IMR-90 (cell line): ENCODE results near the gene ATP11A. TPM values are rescaled to one million over a fixed set of nuclear protein-coding genes. Genes with fewer than 3 reads are reported as not detected.

Source experiments
- ATAC-seq: fragments of 200-7000 bp; cut with Tn5 transposase; 2 replicates; pipeline ENCODE4 v1.9.1; 2020; ENCODE audit warnings: low read depth, mild to moderate bottlenecking, moderate library complexity
- BruUV-seq: library from RNA; stranded (reverse); fragments of 400-500 nt; replicated peaks from 2 replicates; lab custom pipeline; 2021; lab: Mats Ljungman, UMichigan
- CTCF ChIA-PET: fragments of 300-600 bp; formaldehyde crosslinking; extraction: SDS; loops from one replicate; lab custom pipeline; 2021; ENCODE audit warnings: antibody characterized with exemption; lab: Yijun Ruan, JAX
- POLR2A ChIA-PET: fragments of 300-600 bp; sonication (Branson Sonifier 250); formaldehyde crosslinking; loops from one replicate; lab custom pipeline; 2022; ENCODE audit warnings: antibody characterized with exemption; ENCODE audit not compliant: unreplicated experiment; lab: Charles Lee
- DNase-seq: peaks from one replicate; pipeline ENCODE4 v3.0.0; 2013
- H2AFZ ChIP-seq: replicated peaks from 2 replicates; pipeline ENCODE3; 2013; ENCODE audit warnings: low read length, mild to moderate bottlenecking; ENCODE audit not compliant: poor library complexity
- H2AK5ac ChIP-seq: 2 replicates; pipeline ENCODE4 v1.6.1; 2013; ENCODE audit warnings: low read depth, low read length, inconsistent platforms
- H2AK9ac ChIP-seq: replicated peaks from 2 replicates; pipeline ENCODE3; 2013; ENCODE audit warnings: mild to moderate bottlenecking, low read depth, low read length, moderate library complexity; ENCODE audit not compliant: poor library complexity
- H2BK120ac ChIP-seq: 2 replicates; pipeline ENCODE4 v1.6.1; 2013; ENCODE audit warnings: low read depth, low read length, inconsistent platforms
- H2BK15ac ChIP-seq: 3 replicates; pipeline ENCODE4 v1.6.1; 2013; ENCODE audit warnings: low read depth, low read length, inconsistent platforms
- H2BK20ac ChIP-seq: 2 replicates; pipeline ENCODE4 v1.6.1; 2013; ENCODE audit warnings: low read depth, mild to moderate bottlenecking, inconsistent platforms, low read length, moderate library complexity
- H2BK5ac ChIP-seq: 2 replicates; pipeline ENCODE4 v1.6.1; 2013; ENCODE audit warnings: mild to moderate bottlenecking, low read depth, low read length, inconsistent platforms; ENCODE audit not compliant: poor library complexity, severe bottlenecking
- H3K14ac ChIP-seq: replicated peaks from 2 replicates; pipeline ENCODE4 v1.6.1; 2013; ENCODE audit warnings: low read depth, low read length, inconsistent platforms
- H3K18ac ChIP-seq: 2 replicates; pipeline ENCODE4 v1.6.1; 2013; ENCODE audit warnings: low read depth, low read length, control low read depth
- H3K23ac ChIP-seq: 2 replicates; pipeline ENCODE4 v1.6.1; 2013; ENCODE audit warnings: low read depth, low read length, inconsistent platforms
- H3K27ac ChIP-seq: 2 replicates; pipeline ENCODE4 v1.5.1; 2013; ENCODE audit warnings: mild to moderate bottlenecking, control low read depth, low read length; ENCODE audit not compliant: insufficient read depth
- H3K27me3 ChIP-seq: 2 replicates; pipeline ENCODE4 v1.6.1; 2013; ENCODE audit warnings: low read length; ENCODE audit not compliant: control insufficient read depth, insufficient read depth
- H3K36me3 ChIP-seq: 2 replicates; pipeline ENCODE4 v1.6.1; 2013; ENCODE audit warnings: low read length, mixed read lengths; ENCODE audit not compliant: control insufficient read depth, insufficient read depth
- H3K4ac ChIP-seq: 2 replicates; pipeline ENCODE4 v1.6.1; 2013; ENCODE audit warnings: low read depth, low read length, inconsistent platforms
- H3K4me1 ChIP-seq: 2 replicates; pipeline ENCODE4 v1.6.1; 2013; ENCODE audit warnings: low read length, mixed read lengths; ENCODE audit not compliant: control insufficient read depth, insufficient read depth
- H3K4me2 ChIP-seq: 2 replicates; pipeline ENCODE4 v1.6.1; 2013; ENCODE audit warnings: low read depth, mild to moderate bottlenecking, control low read depth, low read length, moderate library complexity
- H3K4me3 ChIP-seq: 2 replicates; pipeline ENCODE4 v1.5.1; 2013; ENCODE audit warnings: low read depth, mild to moderate bottlenecking, control low read depth, low read length, moderate library complexity; ENCODE audit not compliant: insufficient read depth
- H3K56ac ChIP-seq: 2 replicates; pipeline ENCODE4 v1.6.1; 2013; ENCODE audit warnings: low read length, inconsistent platforms; ENCODE audit not compliant: insufficient read depth; ENCODE audit errors: extremely low read depth
- H3K79me1 ChIP-seq, 2 experiments: 2 replicates each; pipeline ENCODE4 v1.6.1; 2013; ENCODE audit warnings: low read length in 2 of 2, inconsistent platforms in 1 of 2, low read depth in 1 of 2
- H3K9ac ChIP-seq: 2 replicates; pipeline ENCODE4 v1.6.1; 2013; ENCODE audit warnings: low read depth, low read length, control low read depth
- H3K9me1 ChIP-seq: 2 replicates; pipeline ENCODE4 v1.6.1; 2013; ENCODE audit warnings: low read length, inconsistent platforms; ENCODE audit not compliant: insufficient read depth
- H3K9me3 ChIP-seq: 2 replicates; pipeline ENCODE4 v1.6.1; 2013; ENCODE audit warnings: low read length; ENCODE audit not compliant: control insufficient read depth, insufficient read depth
- H4K20me1 ChIP-seq: 2 replicates; pipeline ENCODE4 v1.6.1; 2013; ENCODE audit warnings: low read length, inconsistent platforms; ENCODE audit not compliant: insufficient read depth
- H4K5ac ChIP-seq: 2 replicates; pipeline ENCODE4 v1.6.1; 2013; ENCODE audit warnings: mild to moderate bottlenecking, low read depth, low read length, control low read depth
- H4K8ac ChIP-seq, 2 experiments: 2 replicates each; pipeline ENCODE4 v1.6.1; 2013; ENCODE audit warnings: low read depth in 2 of 2, low read length in 2 of 2, control low read depth in 1 of 2, inconsistent platforms in 1 of 2
- H4K91ac ChIP-seq: 2 replicates; pipeline ENCODE4 v1.6.1; 2013; ENCODE audit warnings: low read depth, low read length, inconsistent platforms; ENCODE audit not compliant: insufficient read depth
- BHLHE40 ChIP-seq: fragments of 150-350 bp; IDR thresholded peaks from 2 replicates; pipeline ENCODE4 v1.6.1; 2016; ENCODE audit warnings: mild to moderate bottlenecking, low read depth, low read length
- CHD1 ChIP-seq: IDR thresholded peaks from 2 replicates; pipeline ENCODE4 v1.6.1; 2012; ENCODE audit warnings: low read depth, low read length, improper control_type of control experiment
- CTCF ChIP-seq: conservative IDR thresholded peaks from 2 replicates; pipeline ENCODE4 v1.5.1; 2012; ENCODE audit warnings: mild to moderate bottlenecking, low read depth, low read length, improper control_type of control experiment
- ELK1 ChIP-seq: fragments of 150-350 bp; IDR thresholded peaks from 2 replicates; pipeline ENCODE4 v1.6.1; 2016; ENCODE audit warnings: low read depth, mild to moderate bottlenecking, low read length, moderate library complexity, borderline replicate concordance
- FOS ChIP-seq: fragments of 150-350 bp; IDR thresholded peaks from 2 replicates; pipeline ENCODE4 v1.6.1; 2016; ENCODE audit warnings: low read depth, low read length
- MXI1 ChIP-seq: IDR thresholded peaks from 2 replicates; pipeline ENCODE4 v1.6.1; 2012; ENCODE audit warnings: low read depth, mild to moderate bottlenecking, low read length, moderate library complexity, borderline replicate concordance
- POLR2A ChIP-seq: IDR thresholded peaks from 2 replicates; pipeline ENCODE4 v1.6.1; 2012; ENCODE audit warnings: mild to moderate bottlenecking, low read depth, low read length
- RAD21 ChIP-seq: IDR thresholded peaks from 2 replicates; pipeline ENCODE4 v1.6.1; 2012; ENCODE audit warnings: low read length, improper control_type of control experiment
- RCOR1 ChIP-seq: IDR thresholded peaks from 2 replicates; pipeline ENCODE4 v1.6.1; 2012; ENCODE audit warnings: mild to moderate bottlenecking, low read length, improper control_type of control experiment; ENCODE audit not compliant: insufficient replicate concordance
- WGBS, 2 experiments: methylation state at CpG; one replicate each; pipeline versions ENCODE4 v1.1.5 to v1.1.7; 2013; ENCODE audit warnings: missing lambda C conversion rate in 2 of 2; ENCODE audit not compliant: insufficient read length in 1 of 2; ENCODE audit errors: extremely low coverage in 2 of 2; 5-methylcytosine and 5-hydroxymethylcytosine counted together
- dilution Hi-C: fragments of 300-500 bp; cut with HindIII; formaldehyde crosslinking; loops from one replicate; pipeline ENCODE4 v1.14.3; 2018; ENCODE audit warnings: low sequenced_read_pairs; ENCODE audit not compliant: unreplicated experiment
- in situ Hi-C: fragments of 300-500 bp; cut with MboI; formaldehyde crosslinking; loops from 3 replicates; pipeline ENCODE4 v1.14.3; 2019; ENCODE audit warnings: low sequenced_read_pairs, inconsistent platforms, mixed read lengths
- intact Hi-C: fragments of 100-400 bp; cut with micrococcal nuclease; formaldehyde crosslinking; loops from 2 replicates; pipeline ENCODE4 v1.10.0; 2022
- polyA plus RNA-seq, 3 experiments: library from polyadenylated mRNA; depleted of rRNA; stranded (reverse); fragments of >200 nt; gene quantifications; 2 replicates each; pipeline ENCODE4 v1.2.3, GENCODE V29; 2012; ENCODE audit warnings: low replicate concordance in 1 of 3
- total RNA-seq: library from RNA; depleted of rRNA; stranded (reverse); fragments of >200 nt; gene quantifications from 2 replicates; pipeline ENCODE4 v1.2.3, GENCODE V29; 2012

Gene ATP11A
- total and polyA plus RNA-seq, 2 of the 4 experiments (the other 2 are of a cell fraction): 8.4 to 12.0 TPM

- WGBS, 2 experiments: 87% methylated on average over 3 of the region's 13 CpGs; no CpG with 5 or more reads in 1 of the 2 experiments
- H4K8ac ChIP-seq: no peak overlapping the region
- H4K20me1 ChIP-seq: no peaks in the 10 kb centered on the region
- H3K56ac ChIP-seq: no peak overlapping the region
- H3K4me1 ChIP-seq: peaks cover 5% of the 10 kb centered on the region; the same call in 1 of the 2 replicates
- no peak overlapping the region for H2BK20ac ChIP-seq
- DNase-seq (no peak), ATAC-seq (no peak)
- ChIA-PET CTCF (no interaction called here), POLR2A (no interaction called here)
- no peak overlapping the region for H3K27ac ChIP-seq
- no peak overlapping the region for H2BK120ac ChIP-seq
- H3K9ac ChIP-seq: no peak overlapping the region
- H3K79me1 ChIP-seq: no peaks in the 10 kb centered on the region
- intact Hi-C loops: no loop called here
- BruUV-seq: no TSS peak
- H3K27me3 ChIP-seq: no peaks in the 10 kb centered on the region
- no peak overlapping the region for H3K18ac ChIP-seq
- no peak overlapping the region for H3K4ac ChIP-seq
- no peak overlapping the region for H2AK5ac ChIP-seq
- no peak overlapping the region for H2AFZ ChIP-seq
- dilution Hi-C loops: no loop called here
- H2BK15ac ChIP-seq: no peak overlapping the region
- H3K4me3 ChIP-seq: no peak overlapping the region
- H2AK9ac ChIP-seq: no peak overlapping the region
- TF ChIP-seq BHLHE40: no peak
- TF ChIP-seq RCOR1: no peak
- no peak for TF ChIP-seq CTCF
- no peak for TF ChIP-seq FOS
- TF ChIP-seq POLR2A: no peak
- no peak for TF ChIP-seq ELK1
- TF ChIP-seq RAD21: no peak
- TF ChIP-seq CHD1: no peak
- no peak for TF ChIP-seq MXI1
- H4K5ac ChIP-seq: no peak overlapping the region
- H3K4me2 ChIP-seq: no peak overlapping the region
- peaks cover 34% of the 10 kb centered on the region for H3K36me3 ChIP-seq
- no peaks in the 10 kb centered on the region; the same call in 1 of the 2 replicates for H3K9me3 ChIP-seq
- no peak overlapping the region for H4K91ac ChIP-seq
- H3K9me1 ChIP-seq: peaks cover 9% of the 10 kb centered on the region
- no peak overlapping the region for H3K23ac ChIP-seq
- no peak overlapping the region for H3K14ac ChIP-seq
- in situ Hi-C loops: no loop called here
- no peak overlapping the region for H2BK5ac ChIP-seq
Observed at GRCh38 chr13:112815871-112816270, 126.0 kb downstream of the ATP11A start.
